Mesenchymal stem cell (in vitro differentiated cells and primary cell): ENCODE data around the gene AKR1D1.

ENCODE experiments used
- DNase-seq: peaks from one replicate; pipeline ENCODE4 v3.0.0-alpha.2; 2013
- H2AFZ ChIP-seq: one replicate; pipeline ENCODE4 v1.6.1; 2013; ENCODE audit warnings: low read depth, mild to moderate bottlenecking, control low read depth, inconsistent platforms, low read length, moderate library complexity
- H2AK5ac ChIP-seq: 2 replicates; pipeline ENCODE4 v1.6.1; 2013; ENCODE audit warnings: low read length, moderate library complexity, mild to moderate bottlenecking, inconsistent platforms; ENCODE audit not compliant: severe bottlenecking
- H2BK120ac ChIP-seq: one replicate; pipeline ENCODE4 v1.6.1; 2013; ENCODE audit warnings: low read depth, mild to moderate bottlenecking, inconsistent platforms, low read length, moderate library complexity
- H2BK12ac ChIP-seq, 2 experiments: one replicate each; pipeline ENCODE4 v1.6.1; 2013; ENCODE audit warnings: inconsistent platforms in 2 of 2, low read length in 2 of 2, mild to moderate bottlenecking in 2 of 2, moderate library complexity in 2 of 2, control low read depth in 1 of 2
- H2BK15ac ChIP-seq: one replicate; pipeline ENCODE4 v1.6.1; 2013; ENCODE audit warnings: mild to moderate bottlenecking, low read depth, inconsistent platforms; ENCODE audit not compliant: poor library complexity, severe bottlenecking
- H2BK5ac ChIP-seq: 2 replicates; pipeline ENCODE4 v1.6.1; 2013; ENCODE audit warnings: low read depth, mild to moderate bottlenecking, low read length, control low read depth, inconsistent platforms; ENCODE audit not compliant: poor library complexity, severe bottlenecking
- H3K14ac ChIP-seq, 2 experiments: one replicate each; pipeline ENCODE4 v1.6.1; 2013; ENCODE audit warnings: inconsistent platforms in 2 of 2, low read length in 2 of 2, control low read depth in 1 of 2, mild to moderate bottlenecking in 1 of 2, moderate library complexity in 1 of 2
- H3K18ac ChIP-seq, 2 experiments: one replicate each; pipeline ENCODE4 v1.6.1; 2013; ENCODE audit warnings: inconsistent platforms in 2 of 2, low read length in 2 of 2, control low read depth in 1 of 2, low read depth in 1 of 2, mild to moderate bottlenecking in 1 of 2
- H3K23ac ChIP-seq, 2 experiments: one replicate each; pipeline ENCODE4 v1.6.1; 2013; ENCODE audit warnings: inconsistent platforms in 2 of 2, low read length in 2 of 2, mild to moderate bottlenecking in 2 of 2, moderate library complexity in 2 of 2, control low read depth in 1 of 2
- H3K27ac ChIP-seq: 2 replicates; pipeline ENCODE4 v1.5.1; 2013; ENCODE audit warnings: mild to moderate bottlenecking, moderate library complexity, low read length, control low read depth, inconsistent platforms; ENCODE audit not compliant: poor library complexity, severe bottlenecking
- H3K27me3 ChIP-seq, 2 experiments: 2 replicates each; pipeline versions ENCODE4 v1.6.1 to v1.7.0; 2013; ENCODE audit warnings: low read length in 2 of 2, mild to moderate bottlenecking in 2 of 2, moderate library complexity in 2 of 2, control low read depth in 1 of 2, inconsistent platforms in 1 of 2; ENCODE audit not compliant: control insufficient read depth in 1 of 2, insufficient read depth in 1 of 2
- H3K36me3 ChIP-seq, 2 experiments: 2 replicates each; pipeline versions ENCODE4 v1.6.1 to v1.7.0; 2013; ENCODE audit warnings: low read length in 2 of 2, control low read depth in 1 of 2, inconsistent platforms in 1 of 2, low read depth in 1 of 2, mild to moderate bottlenecking in 1 of 2; ENCODE audit not compliant: insufficient read depth in 2 of 2, control insufficient read depth in 1 of 2
- H3K4ac ChIP-seq, 2 experiments: one replicate each; pipeline ENCODE4 v1.6.1; 2013; ENCODE audit warnings: inconsistent platforms in 2 of 2, low read length in 2 of 2, mild to moderate bottlenecking in 2 of 2, moderate library complexity in 2 of 2, control low read depth in 1 of 2, low read depth in 1 of 2
- H3K4me1 ChIP-seq: 2 replicates; pipeline ENCODE4 v1.6.1; 2013; ENCODE audit warnings: low read depth, low read length, control low read depth; ENCODE audit not compliant: control insufficient read depth, insufficient read depth
- H3K4me2 ChIP-seq: 2 replicates; pipeline ENCODE4 v1.6.1; 2013; ENCODE audit warnings: low read length, mild to moderate bottlenecking, inconsistent platforms; ENCODE audit not compliant: poor library complexity, severe bottlenecking
- H3K4me3 ChIP-seq, 2 experiments: 2 replicates each; pipeline versions ENCODE4 v1.5.1 to v1.7.0; 2013; ENCODE audit warnings: low read length in 2 of 2, mild to moderate bottlenecking in 2 of 2, control low read depth in 1 of 2, low read depth in 1 of 2; ENCODE audit not compliant: insufficient read depth in 1 of 2
- H3K79me1 ChIP-seq: replicated peaks from 2 replicates; pipeline ENCODE4 v1.6.1; 2013; ENCODE audit warnings: mild to moderate bottlenecking, control low read depth, low read length, inconsistent platforms; ENCODE audit not compliant: poor library complexity, severe bottlenecking
- H3K9ac ChIP-seq: 2 replicates; pipeline ENCODE4 v1.7.0; 2013; ENCODE audit warnings: mild to moderate bottlenecking, low read length, moderate library complexity
- H3K9me3 ChIP-seq: 2 replicates; pipeline ENCODE4 v1.7.0; 2013; ENCODE audit warnings: mild to moderate bottlenecking, low read length; ENCODE audit not compliant: control insufficient read depth
- H4K8ac ChIP-seq: one replicate; pipeline ENCODE4 v1.6.1; 2013; ENCODE audit warnings: inconsistent platforms, mild to moderate bottlenecking, low read length, moderate library complexity
- H4K91ac ChIP-seq: one replicate; pipeline ENCODE4 v1.6.1; 2013; ENCODE audit warnings: mild to moderate bottlenecking, low read length, inconsistent platforms
- WGBS: methylation state at CpG from one replicate; pipeline ENCODE4 v1.1.7; 2013; ENCODE audit warnings: mixed read lengths; 5-methylcytosine and 5-hydroxymethylcytosine counted together

Gene AKR1D1

GRCh38 chr7:138151731-138152577, 75.7 kb downstream of the AKR1D1 start:
- 50% methylated on average over 2 of the region's 4 CpGs for WGBS

GRCh38 chr7:138154661-138155060, 78.4 kb downstream of the AKR1D1 start:
- no peaks in the 10 kb centered on the region for H3K36me3 ChIP-seq
- H4K91ac ChIP-seq, result no peak overlapping the region
- no peak overlapping the region for H2BK5ac ChIP-seq
- H3K4me3 ChIP-seq, result no peak overlapping the region
- H3K9ac ChIP-seq, result no peak overlapping the region
- no peaks in the 10 kb centered on the region for H3K4me1 ChIP-seq
- no peak overlapping the region for H2BK12ac ChIP-seq
- no peaks in the 10 kb centered on the region for H3K9me3 ChIP-seq
- no peak overlapping the region for H3K27ac ChIP-seq
- no peak overlapping the region for H4K8ac ChIP-seq
- no peak for DNase-seq
- H2BK15ac ChIP-seq, result no peak overlapping the region
- H3K14ac ChIP-seq, result no peak overlapping the region
- no peak overlapping the region for H3K23ac ChIP-seq
- WGBS, result 75% methylated on average over 3 of the region's 3 CpGs
- no peak overlapping the region for H2AK5ac ChIP-seq
- H3K4ac ChIP-seq, result no peak overlapping the region
- no peak overlapping the region for H2AFZ ChIP-seq
- no peaks in the 10 kb centered on the region for H3K79me1 ChIP-seq
- H3K18ac ChIP-seq, result no peak overlapping the region
- H3K4me2 ChIP-seq, result no peak overlapping the region
- H2BK120ac ChIP-seq, result no peak overlapping the region
- no peaks in the 10 kb centered on the region for H3K27me3 ChIP-seq

More at GRCh38 chr7:138151731-138152577, 75.7 kb downstream of the AKR1D1 start:
- DNase-seq, result no peak
- no peak overlapping the region for H2BK120ac ChIP-seq
- no peaks in the 10 kb centered on the region for H3K36me3 ChIP-seq
- H3K23ac ChIP-seq, result no peak overlapping the region
- no peak overlapping the region for H3K4me3 ChIP-seq
- H4K91ac ChIP-seq, result no peak overlapping the region
- H2BK12ac ChIP-seq, result no peak overlapping the region
- no peak overlapping the region for H2AK5ac ChIP-seq
- H3K4me2 ChIP-seq, result no peak overlapping the region
- H2BK5ac ChIP-seq, result no peak overlapping the region
- no peak overlapping the region for H3K18ac ChIP-seq
- H3K27ac ChIP-seq, result no peak overlapping the region
- H2BK15ac ChIP-seq, result no peak overlapping the region
- no peak overlapping the region for H3K4ac ChIP-seq
- no peak overlapping the region for H3K9ac ChIP-seq
- no peak overlapping the region for H2AFZ ChIP-seq
- H3K4me1 ChIP-seq, result no peaks in the 10 kb centered on the region
- H3K79me1 ChIP-seq, result no peaks in the 10 kb centered on the region
- H4K8ac ChIP-seq, result no peak overlapping the region
- no peak overlapping the region for H3K14ac ChIP-seq
- H3K9me3 ChIP-seq, result no peaks in the 10 kb centered on the region
- H3K27me3 ChIP-seq, result no peaks in the 10 kb centered on the region

- WGBS, result 89% methylated on average over 2 of the region's 4 CpGs
- H4K8ac ChIP-seq, result no peak overlapping the region
Observed at GRCh38 chr7:138157702-138158101, 81.4 kb downstream of the AKR1D1 start.

DNA sequence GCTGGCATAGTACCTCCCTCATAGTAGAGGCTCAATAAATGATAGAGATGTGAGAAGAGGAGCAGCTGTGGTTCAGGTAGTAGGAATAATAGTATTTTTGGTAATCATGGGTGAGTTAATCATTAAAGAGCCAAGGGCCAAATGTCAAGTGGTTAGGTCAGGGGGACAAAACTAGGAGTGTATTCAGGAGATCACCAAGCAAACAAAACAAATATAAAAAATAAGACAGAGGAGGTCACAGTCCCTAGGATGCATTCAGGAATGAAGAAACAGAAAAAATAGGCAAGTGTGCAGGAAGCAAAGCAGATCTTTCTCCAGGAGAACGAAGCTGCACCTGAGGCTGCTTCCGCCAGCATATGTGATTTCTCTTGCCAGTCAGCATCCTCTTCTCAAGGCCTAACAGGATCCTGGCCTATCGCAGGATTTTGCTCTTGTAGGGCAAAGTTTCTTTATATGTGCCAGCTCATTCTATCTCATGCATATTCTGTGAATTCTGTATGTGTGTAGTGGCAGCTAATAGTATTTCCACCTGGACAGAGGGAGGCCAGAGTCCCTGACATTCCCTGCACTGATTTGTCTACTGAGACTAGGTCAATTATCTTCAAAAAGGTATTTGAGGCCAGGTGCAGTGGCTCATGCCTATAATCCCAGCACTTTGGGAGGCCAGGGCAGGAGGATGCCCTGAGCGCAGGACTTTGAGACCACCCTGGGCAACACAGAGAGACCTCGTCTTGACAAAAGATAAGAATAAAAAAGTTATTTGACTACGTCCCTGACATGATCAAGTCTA, 82.7 kb downstream of the AKR1D1 start:
- 99% methylated on average over 6 of the region's 6 CpGs for WGBS
- no peak overlapping the region for H3K27ac ChIP-seq
- no peak overlapping the region for H4K8ac ChIP-seq
- H3K14ac ChIP-seq, result no peak overlapping the region
- no peak overlapping the region for H2AFZ ChIP-seq
- H2BK12ac ChIP-seq, result no peak overlapping the region
- H4K91ac ChIP-seq, result no peak overlapping the region
- H2BK5ac ChIP-seq, result no peak overlapping the region
- peaks cover 7% of the 10 kb centered on the region for H3K9me3 ChIP-seq
- no peak overlapping the region for H2BK15ac ChIP-seq
- no peak overlapping the region for H2BK120ac ChIP-seq
- H3K4me3 ChIP-seq, result no peak overlapping the region
- no peaks in the 10 kb centered on the region for H3K4me1 ChIP-seq
- no peak overlapping the region for H3K23ac ChIP-seq
- no peak overlapping the region for H3K9ac ChIP-seq
- no peak overlapping the region for H3K4me2 ChIP-seq
- no peaks in the 10 kb centered on the region for H3K27me3 ChIP-seq
- no peaks in the 10 kb centered on the region for H3K79me1 ChIP-seq
- no peak overlapping the region for H3K4ac ChIP-seq
- DNase-seq, result no peak
- H2AK5ac ChIP-seq, result no peak overlapping the region
- no peaks in the 10 kb centered on the region for H3K36me3 ChIP-seq
- H3K18ac ChIP-seq, result no peak overlapping the region

More at GRCh38 chr7:138157702-138158101, 81.4 kb downstream of the AKR1D1 start:
- Histone ChIP-seq H3K9me3 (no peaks in the 10 kb centered on the region), H3K27ac (no peak overlapping the region), H3K18ac (no peak overlapping the region), H3K4me2 (no peak overlapping the region), H2BK15ac (no peak overlapping the region), H3K4me3 (no peak overlapping the region), H2BK120ac (no peak overlapping the region), H3K14ac (no peak overlapping the region), H3K27me3 (no peaks in the 10 kb centered on the region), H3K9ac (no peak overlapping the region), H3K4ac (no peak overlapping the region), H2AK5ac (no peak overlapping the region), H3K23ac (no peak overlapping the region), H3K36me3 (no peaks in the 10 kb centered on the region), H3K4me1 (no peaks in the 10 kb centered on the region), H2BK12ac (no peak overlapping the region), H3K79me1 (no peaks in the 10 kb centered on the region), H2AFZ (no peak overlapping the region), H4K91ac (no peak overlapping the region), H2BK5ac (no peak overlapping the region)
- no peak for DNase-seq
